Keratinocyte (primary cell): Measurements from ENCODE around the gene SLC6A17. TPM values are rescaled to one million over a fixed set of nuclear protein-coding genes. Genes with fewer than 3 reads are reported as not detected.
A peak's percentile ranks its signal among the peaks of the same experiment; 100 is the strongest.

Experiments used
- DNase-seq: peaks from one replicate; pipeline ENCODE4 v3.0.0-alpha.2; 2011; ENCODE audit warnings: low read depth, missing footprints, low spot score
- FAIRE-seq: peaks from 2 replicates; lab custom pipeline; 2011; peaks lifted over from hg19 to GRCh38; lab: Jason Lieb, UNC
- H2AFZ ChIP-seq: 2 replicates; pipeline ENCODE4 v1.6.0; 2012; ENCODE audit warnings: low read length, control low read depth, inconsistent platforms; ENCODE audit not compliant: control insufficient read depth
- H3K27ac ChIP-seq: 2 replicates; pipeline ENCODE4 v1.5.1; 2011; ENCODE audit warnings: low read length; ENCODE audit not compliant: control insufficient read depth, insufficient read depth
- H3K27me3 ChIP-seq: 3 replicates; pipeline ENCODE4 v1.6.0; 2011; ENCODE audit warnings: low read length; ENCODE audit not compliant: control insufficient read depth, insufficient read depth; ENCODE audit errors: extremely low read depth
- H3K36me3 ChIP-seq, 2 experiments: 2 replicates in 1 of 2; 3 replicates in 1 of 2; pipeline ENCODE4 v1.5.1; 2011; ENCODE audit warnings: low read length in 2 of 2, mild to moderate bottlenecking in 1 of 2; ENCODE audit not compliant: control insufficient read depth in 2 of 2, insufficient read depth in 2 of 2; ENCODE audit errors: extremely low read depth in 1 of 2
- H3K4me1 ChIP-seq: 3 replicates; pipeline ENCODE4 v1.5.1; 2011; ENCODE audit warnings: low read length; ENCODE audit not compliant: control insufficient read depth, insufficient read depth; ENCODE audit errors: extremely low read depth
- H3K4me2 ChIP-seq: 3 replicates; pipeline ENCODE4 v1.6.0; 2011; ENCODE audit warnings: low read depth, low read length; ENCODE audit not compliant: control insufficient read depth, insufficient read depth; ENCODE audit errors: extremely low read depth
- H3K4me3 ChIP-seq, 3 experiments: fragments of 200-600 bp in 1 of 3; sonication (generic) in 1 of 3; 2 replicates in 2 of 3; 3 replicates in 1 of 3; pipeline ENCODE4 v1.5.1; 2011 to 2016; ENCODE audit warnings: low read length in 3 of 3, mild to moderate bottlenecking in 3 of 3, control low read depth in 2 of 3, inconsistent platforms in 1 of 3, low read depth in 1 of 3, mixed read lengths in 1 of 3, mixed run types in 1 of 3, moderate library complexity in 1 of 3; ENCODE audit not compliant: control insufficient read depth in 2 of 3, insufficient read depth in 2 of 3; ENCODE audit errors: extremely low read depth in 1 of 3
- H3K79me2 ChIP-seq: 2 replicates; pipeline ENCODE4 v1.6.0; 2012; ENCODE audit warnings: low read length; ENCODE audit not compliant: control insufficient read depth, insufficient read depth
- H3K9ac ChIP-seq: 3 replicates; pipeline ENCODE4 v1.6.0; 2011; ENCODE audit warnings: low read length; ENCODE audit not compliant: control insufficient read depth, insufficient read depth; ENCODE audit errors: extremely low read depth
- H3K9me1 ChIP-seq: 3 replicates; pipeline ENCODE4 v1.6.0; 2011; ENCODE audit warnings: low read length; ENCODE audit not compliant: control insufficient read depth, insufficient read depth; ENCODE audit errors: extremely low read depth
- H3K9me3 ChIP-seq: 2 replicates; pipeline ENCODE4 v1.5.1; 2012; ENCODE audit warnings: low read depth, low read length; ENCODE audit not compliant: control insufficient read depth
- H4K20me1 ChIP-seq: 3 replicates; pipeline ENCODE4 v1.6.0; 2011; ENCODE audit warnings: low read length; ENCODE audit not compliant: control insufficient read depth, insufficient read depth; ENCODE audit errors: extremely low read depth
- CTCF ChIP-seq, 3 experiments: IDR thresholded peaks in 1 of 3; conservative IDR thresholded peaks in 1 of 3; optimal IDR thresholded peaks in 1 of 3; 2 replicates in 2 of 3; 3 replicates in 1 of 3; pipeline versions ENCODE3 to v1.5.1; 2011; ENCODE audit warnings: low read length in 3 of 3, mild to moderate bottlenecking in 3 of 3, moderate library complexity in 2 of 3, control low read depth in 1 of 3, inconsistent platforms in 1 of 3; ENCODE audit not compliant: insufficient read depth in 2 of 3; ENCODE audit errors: extremely low read depth in 1 of 3
- EZH2 ChIP-seq: IDR thresholded peaks from one replicate; pipeline ENCODE4 v1.6.1; 2012; ENCODE audit warnings: inconsistent platforms, mild to moderate bottlenecking, low read length, moderate library complexity
- dilution Hi-C: fragments of 300-500 bp; cut with MboI; formaldehyde crosslinking; loops from one replicate; pipeline ENCODE4 v1.7.0; 2020; ENCODE audit warnings: low sequenced_read_pairs; ENCODE audit not compliant: extremely low pct_ligation_motif_present
- polyA plus RNA-seq, 5 experiments: library from polyadenylated mRNA; depleted of rRNA in 3 of 5; stranded (reverse) in 3 of 5; stranded (forward) in 1 of 5; unstranded in 1 of 5; fragments of >200 nt; gene quantifications; 1 replicate in 1 of 5; 2 replicates in 3 of 5; 3 replicates in 1 of 5; pipeline versions ENCODE4 v1.2.1 to v1.2.3, GENCODE V29; 2011 to 2012; ENCODE audit warnings: missing spikeins in 2 of 5, low read depth in 1 of 5, low replicate concordance in 1 of 5

Gene SLC6A17
- polyA plus RNA-seq, 1 donor (not counting 4 experiments of a cell fraction or from before 2014, with no cell fraction given): 0.25 TPM

GRCh38 chr1:110228381-110228780, 78.1 kb downstream of the SLC6A17 start:
- Histone ChIP-seq H3K9me1 (peaks cover 3% of the 10 kb centered on the region), H3K27me3 (no peaks in the 10 kb centered on the region), H4K20me1 (no peaks in the 10 kb centered on the region), H3K9me3 (no peaks in the 10 kb centered on the region), H2AFZ (peak overlapping the region; percentile 36), H3K27ac (peak overlapping the region; percentile 55), H3K4me2 (peak overlapping the region; percentile 72), H3K79me2 (no peaks in the 10 kb centered on the region), H3K9ac (peak overlapping the region; percentile 71), H3K4me3 (peak overlapping the region in 1 of 3 experiments; percentile 9), H3K4me1 (peaks cover 27% of the 10 kb centered on the region), H3K36me3 (peaks cover 1 to 7% of the 10 kb centered on the region in 2 experiments)
- dilution Hi-C loops: no loop called here
- no peak for TF ChIP-seq CTCF (optimal IDR thresholded peaks at IDR 0.05 in 1 of 3, IDR thresholded peaks at IDR 0.05 in 1 of 3, conservative IDR thresholded peaks at IDR 0.05 in 1 of 3; ENCODE audit: extremely low read depth in 1 of 3, insufficient read depth in 2 of 3, low read length in 3 of 3)
- DNase-seq (no peak), FAIRE-seq (peak; percentile 70)

- Histone ChIP-seq H3K9me3 (no peaks in the 10 kb centered on the region), H3K4me2 (peak overlapping the region; percentile 72), H2AFZ (peak overlapping the region; percentile 36), H3K79me2 (no peaks in the 10 kb centered on the region), H3K9me1 (peaks cover 3% of the 10 kb centered on the region), H3K27me3 (no peaks in the 10 kb centered on the region), H3K36me3 (peaks cover 0 to 7% of the 10 kb centered on the region in 2 experiments), H3K4me1 (peaks cover 27% of the 10 kb centered on the region), H3K4me3 (peak overlapping the region in 2 of 3 experiments; percentile 9 to 23), H3K9ac (peak overlapping the region; percentile 71), H4K20me1 (no peaks in the 10 kb centered on the region), H3K27ac (peak overlapping the region; percentile 55)
- dilution Hi-C loops: no loop called here
- TF ChIP-seq EZH2: no peak
- no peak for TF ChIP-seq CTCF (optimal IDR thresholded peaks at IDR 0.05 in 1 of 3, IDR thresholded peaks at IDR 0.05 in 1 of 3, conservative IDR thresholded peaks at IDR 0.05 in 1 of 3; ENCODE audit: extremely low read depth in 1 of 3, insufficient read depth in 2 of 3, low read length in 3 of 3)
- no peak for DNase-seq
- FAIRE-seq: no peak
Measured at GRCh38 chr1:110228869-110229268, 78.6 kb downstream of the SLC6A17 start.
